ENCODE results near the gene PDIA2. TPM values are rescaled to one million over a fixed set of nuclear protein-coding genes. Genes with fewer than 3 reads are reported as not detected.

The PDIA2 gene
- total RNA-seq, 6 donors from 2014 or later = 0.52 to 0.64 TPM; not detected in 4

GRCh38 chr16:296276-296675 is 13.3 kb downstream of the PDIA2 start:
- TF ChIP-seq EP300 (IDR thresholded peaks at IDR 0.05) (no peak), CTCF (IDR thresholded peaks at IDR 0.05) (no peak), POLR2AphosphoS5 (IDR thresholded peaks at IDR 0.05) (no peak), POLR2A (IDR thresholded peaks at IDR 0.05) (no peak)
- Histone ChIP-seq H3K4me3 (no peak overlapping the region), H3K4me1 (no peaks in the 10 kb centered on the region), H3K9me3 (no peaks in the 10 kb centered on the region), H3K36me3 (peaks cover 9 to 59% (median 48%) of the 10 kb centered on the region in 4 donors), H3K27ac (no peak overlapping the region), H3K27me3 (no peaks in the 10 kb centered on the region)
- 96 to 98% methylated on average over 14 of the region's 14 CpGs for WGBS, 2 donors
- DNase-seq (no peak), ATAC-seq (ENCODE audit: low FRiP score in 2 of 2) (peak in 1 of 2 donors; percentile 2)

- Histone ChIP-seq H3K27ac (no peak overlapping the region), H3K4me1 (no peaks in the 10 kb centered on the region), H3K4me3 (no peak overlapping the region), H3K9me3 (no peaks in the 10 kb centered on the region), H3K27me3 (no peaks in the 10 kb centered on the region), H3K36me3 (peaks cover 8 to 58% (median 46%) of the 10 kb centered on the region in 4 donors)
- DNase-seq (peak in 1 of 2 donors; percentile 79), ATAC-seq (ENCODE audit: low FRiP score in 2 of 2) (no peak)
- WGBS, 2 donors = 92 to 95% methylated on average over 37 of the region's 37 CpGs
- no peak for TF ChIP-seq POLR2A (IDR thresholded peaks at IDR 0.05)
- no peak for TF ChIP-seq CTCF (IDR thresholded peaks at IDR 0.05)
- TF ChIP-seq EP300 (IDR thresholded peaks at IDR 0.05) = no peak
- no peak for TF ChIP-seq POLR2AphosphoS5 (IDR thresholded peaks at IDR 0.05)
These were observed 14.0 kb downstream of the PDIA2 start for GRCh38 chr16:296806-297510.

- H3K27me3 ChIP-seq = no peaks in the 10 kb centered on the region
- no peak overlapping the region for H3K27ac ChIP-seq
- WGBS, 2 donors = 94 to 99% methylated on average over 15 to 19 of the region's 32 CpGs
- peak in 1 of 2 donors; percentile 18 for ATAC-seq (ENCODE audit: low FRiP score in 2 of 2)
- no peak overlapping the region for H3K4me3 ChIP-seq
- H3K4me1 ChIP-seq = no peaks in the 10 kb centered on the region
- peaks cover 6 to 57% (median 43%) of the 10 kb centered on the region in 4 donors for H3K36me3 ChIP-seq
- H3K9me3 ChIP-seq = no peaks in the 10 kb centered on the region
- peak in 1 of 2 donors; percentile 75 for DNase-seq
- no peak for TF ChIP-seq EP300 (IDR thresholded peaks at IDR 0.05)
- no peak for TF ChIP-seq POLR2A (IDR thresholded peaks at IDR 0.05)
- TF ChIP-seq POLR2AphosphoS5 (IDR thresholded peaks at IDR 0.05) = no peak
- no peak for TF ChIP-seq CTCF (IDR thresholded peaks at IDR 0.05)
These were observed 14.9 kb downstream of the PDIA2 start for GRCh38 chr16:297832-298231.

GRCh38 chr16:301235-301634 is 18.3 kb downstream of the PDIA2 start:
- peaks cover 8 to 59% (median 43%) of the 10 kb centered on the region in 4 donors for H3K36me3 ChIP-seq
- WGBS, 2 donors = 91 to 96% methylated on average over 6 of the region's 6 CpGs
- TF ChIP-seq POLR2A (IDR thresholded peaks at IDR 0.05) = no peak
- no peak for TF ChIP-seq EP300 (IDR thresholded peaks at IDR 0.05)
- TF ChIP-seq POLR2AphosphoS5 (IDR thresholded peaks at IDR 0.05) = no peak
- TF ChIP-seq CTCF (IDR thresholded peaks at IDR 0.05) = no peak
- no peak overlapping the region for H3K27ac ChIP-seq
- H3K27me3 ChIP-seq = no peaks in the 10 kb centered on the region
- ATAC-seq (ENCODE audit: low FRiP score in 2 of 2) (no peak), DNase-seq (no peak)
- H3K4me1 ChIP-seq = no peaks in the 10 kb centered on the region
- H3K9me3 ChIP-seq = no peaks in the 10 kb centered on the region
- no peak overlapping the region for H3K4me3 ChIP-seq

- Histone ChIP-seq H3K4me1 (no peaks in the 10 kb centered on the region), H3K9me3 (no peaks in the 10 kb centered on the region), H3K36me3 (peaks cover 8 to 59% (median 43%) of the 10 kb centered on the region in 4 donors), H3K4me3 (no peak overlapping the region), H3K27ac (no peak overlapping the region), H3K27me3 (no peaks in the 10 kb centered on the region)
- TF ChIP-seq EP300 (IDR thresholded peaks at IDR 0.05) (no peak), POLR2AphosphoS5 (IDR thresholded peaks at IDR 0.05) (no peak), POLR2A (IDR thresholded peaks at IDR 0.05) (no peak), CTCF (IDR thresholded peaks at IDR 0.05) (no peak)
- no peak for ATAC-seq (ENCODE audit: low FRiP score in 2 of 2)
- no peak for DNase-seq
- WGBS, 2 donors = 93 to 100% methylated on average over 2 to 13 of the region's 13 CpGs
These were observed 19.0 kb downstream of the PDIA2 start for GRCh38 chr16:301950-302349.

All from upper lobe of left lung (tissue), 6 donors.